Umbilical cord (tissue), 2 donors: ENCODE results near the gene RIN3. TPM values are rescaled to one million over a fixed set of nuclear protein-coding genes. Genes with fewer than 3 reads are reported as not detected.
"Not testable (repeated sequence)": the region's sequence is repeated elsewhere in the genome, so short reads cannot be mapped to it uniquely, and the experiment has no call there.

Source experiments
- DNase-seq: peaks from one replicate; pipeline ENCODE4 v3.0.0-alpha.2; 2015; ENCODE audit warnings: low spot score
- total RNA-seq: library from RNA; depleted of rRNA; stranded (reverse); fragments of >200 nt; gene quantifications from one replicate; pipeline ENCODE4 v1.2.3, GENCODE V29; 2014; ENCODE audit warnings: low replicate concordance; ENCODE audit not compliant: insufficient read depth

Gene RIN3
- total RNA-seq, 1 donor from 2014 or later = 15.2 TPM

DNA sequence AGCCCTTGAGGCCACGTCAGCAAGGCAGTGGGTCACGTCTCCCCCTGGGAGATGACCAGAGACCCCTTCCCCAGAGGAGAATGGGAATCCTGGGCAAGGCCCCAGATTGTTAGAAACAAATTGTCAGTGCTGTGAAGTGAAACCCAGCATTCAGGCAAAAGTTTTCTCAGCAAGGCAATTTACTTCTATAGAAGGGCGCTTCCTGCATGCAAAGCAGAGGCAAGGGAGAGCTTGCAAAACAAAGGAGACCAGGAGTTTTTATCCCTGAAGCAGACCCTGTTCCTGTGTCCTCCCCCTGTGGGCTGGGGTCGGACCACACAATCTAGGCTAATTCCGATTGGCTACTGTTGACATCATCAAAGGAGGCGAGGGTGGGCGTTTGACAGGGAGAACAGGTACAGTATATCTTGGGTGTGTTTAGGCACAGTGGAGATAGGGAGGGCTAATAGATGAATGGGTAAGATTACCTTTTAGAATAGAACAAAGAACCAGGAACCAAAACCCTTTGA lies 114.2 kb downstream of the RIN3 start:
- DNase-seq = no peak

DNA sequence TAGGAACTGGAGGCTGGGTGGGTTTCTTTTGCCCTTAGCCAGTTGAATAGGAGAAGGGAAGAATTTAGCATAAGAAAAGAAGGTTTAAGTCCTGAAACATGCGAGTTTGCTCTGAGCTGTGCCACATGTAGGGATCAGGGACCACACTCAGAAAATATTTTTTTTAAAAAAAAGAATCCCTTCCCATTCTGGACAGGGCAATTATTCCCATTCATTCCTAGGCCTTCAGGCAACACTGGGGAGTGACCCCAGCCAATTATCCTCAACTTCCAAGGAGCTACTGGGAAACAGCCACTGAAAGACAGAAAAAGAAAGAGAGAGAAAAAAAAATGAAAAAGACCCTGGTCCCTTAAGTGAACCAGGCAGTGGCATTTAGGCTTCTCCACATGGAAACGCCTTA lies 115.1 kb downstream of the RIN3 start:
- no peak for DNase-seq

DNA sequence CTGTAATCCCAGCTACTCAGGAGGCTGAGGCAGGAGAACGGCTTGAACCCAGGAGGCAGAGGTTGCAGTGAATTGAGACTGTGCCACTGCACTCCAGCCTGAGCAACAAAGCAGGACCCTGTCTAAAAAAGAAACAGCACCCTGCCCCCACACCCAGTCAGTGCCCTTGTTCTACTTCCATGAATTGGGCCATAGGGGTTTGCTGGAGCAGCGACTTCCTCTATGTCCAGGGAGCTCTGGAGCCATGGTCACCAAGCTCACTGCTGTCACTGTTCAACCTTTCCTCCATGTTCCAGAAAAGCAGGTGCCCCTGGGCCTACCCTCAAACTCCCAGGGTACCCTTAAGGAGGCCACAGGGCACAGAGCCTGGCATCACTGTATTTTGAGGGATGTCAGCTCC lies 116.8 kb downstream of the RIN3 start:
- DNase-seq = no peak

DNA sequence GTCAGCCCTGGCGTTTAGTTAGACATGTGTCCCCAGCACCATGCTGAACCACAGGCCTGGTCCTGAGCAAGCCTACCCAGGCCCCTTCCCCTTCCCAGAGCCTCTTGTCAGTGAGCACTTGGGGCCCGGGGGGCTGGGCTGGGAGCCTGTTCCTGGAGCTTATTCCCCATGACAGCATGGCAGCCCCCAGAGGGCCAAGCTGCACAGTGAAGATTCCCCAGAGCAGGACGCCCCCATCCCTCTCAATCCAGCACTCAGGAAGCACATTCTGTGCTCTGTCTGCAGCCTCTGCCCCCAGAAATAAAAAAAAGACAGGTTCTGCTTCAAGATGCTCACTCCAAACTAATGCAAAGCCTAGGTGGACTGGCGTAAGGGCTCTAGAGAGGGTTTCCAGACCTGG lies 117.5 kb downstream of the RIN3 start:
- DNase-seq = no peak

DNA sequence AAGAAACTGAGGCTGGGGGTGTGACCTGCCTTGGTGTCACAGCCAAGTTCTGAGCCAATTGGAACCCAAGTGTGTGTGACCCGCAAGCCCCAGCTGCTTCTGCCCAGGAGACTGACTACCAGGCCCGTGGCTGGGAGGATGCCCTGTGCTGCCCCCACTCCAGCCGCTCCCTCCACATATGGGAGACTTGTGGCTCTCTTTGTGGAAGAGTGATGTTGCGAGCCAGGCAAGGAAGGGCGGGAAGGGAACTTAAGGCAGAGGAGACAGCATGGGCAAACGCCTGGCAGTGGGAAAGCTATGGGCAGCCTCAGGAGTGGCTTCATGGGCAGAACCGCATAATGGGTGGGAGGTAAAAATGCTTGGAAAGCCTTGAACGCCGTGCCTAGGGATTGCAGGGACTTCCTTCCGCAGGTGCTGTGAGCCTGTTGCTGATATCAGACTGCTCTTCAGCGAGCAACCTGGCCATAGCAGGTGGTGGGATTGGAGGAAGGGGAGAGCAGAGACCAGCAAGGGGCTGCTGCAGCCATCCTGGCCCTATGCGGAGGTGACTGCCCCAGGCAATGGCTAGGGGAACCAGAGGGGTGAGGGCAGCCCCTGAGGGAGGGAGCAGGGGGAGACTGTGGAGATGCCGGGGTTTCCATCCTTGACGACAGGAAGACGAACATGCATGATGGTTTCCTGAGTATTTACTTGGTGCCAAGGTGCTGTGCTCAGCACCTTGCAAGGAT lies 119.1 kb downstream of the RIN3 start:
- no peak for DNase-seq

DNA sequence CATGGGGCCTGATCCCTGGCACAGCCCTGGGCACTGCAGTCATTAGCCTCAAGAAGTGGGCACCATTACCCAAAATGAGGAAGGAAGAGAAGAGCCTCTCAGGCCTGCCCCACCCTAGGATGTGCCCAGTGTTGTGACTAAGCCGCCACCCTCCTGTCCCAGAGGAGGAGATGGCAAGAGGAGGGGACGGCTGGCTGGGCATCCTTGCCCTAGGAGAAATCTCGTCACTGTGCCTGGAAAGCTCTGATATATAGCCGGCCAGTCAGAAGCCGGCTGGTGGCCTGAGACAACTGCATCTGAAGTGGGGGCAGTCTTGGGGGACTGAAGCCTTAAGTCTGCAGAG lies 119.7 kb downstream of the RIN3 start:
- DNase-seq = no peak

DNA sequence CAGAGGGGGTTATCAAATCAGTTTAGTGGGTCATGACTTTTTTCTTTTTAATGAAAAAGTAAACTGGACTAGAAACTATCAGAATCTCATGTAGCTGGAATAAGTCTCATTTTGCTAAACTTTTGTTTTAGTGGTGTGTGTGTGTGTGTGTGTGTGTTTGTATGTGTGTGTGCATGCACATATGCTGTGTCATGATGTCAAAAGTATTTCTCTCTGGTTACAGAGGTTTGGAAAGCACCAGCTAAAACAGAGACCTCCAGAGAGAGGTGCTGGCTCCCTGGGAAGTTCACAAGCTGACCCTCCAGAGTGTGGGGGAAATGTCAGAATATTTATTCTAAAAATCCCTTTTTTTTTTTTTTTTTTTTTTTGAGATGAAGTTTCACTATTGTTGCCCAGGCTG lies 120.1 kb downstream of the RIN3 start:
- DNase-seq = no peak

DNA sequence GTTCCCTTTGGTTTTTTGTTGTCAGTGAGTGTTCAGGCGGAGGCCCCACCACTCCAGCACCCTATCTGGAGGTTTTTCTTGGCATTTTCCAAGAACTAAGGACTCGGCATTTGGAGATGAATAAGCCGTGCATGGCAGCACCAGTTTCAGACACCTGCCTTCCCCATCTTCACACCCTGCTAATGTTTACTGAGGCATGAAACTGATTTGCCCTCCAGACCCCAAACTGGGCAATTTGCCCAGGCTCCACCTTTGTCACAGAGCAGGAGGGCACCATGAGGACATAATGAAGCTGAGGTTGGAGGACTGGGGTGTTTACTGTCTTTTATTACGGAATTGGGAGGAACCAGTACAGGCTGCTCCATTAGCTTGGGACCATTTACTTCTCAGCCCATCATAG lies 121.5 kb downstream of the RIN3 start:
- DNase-seq = no peak

DNA sequence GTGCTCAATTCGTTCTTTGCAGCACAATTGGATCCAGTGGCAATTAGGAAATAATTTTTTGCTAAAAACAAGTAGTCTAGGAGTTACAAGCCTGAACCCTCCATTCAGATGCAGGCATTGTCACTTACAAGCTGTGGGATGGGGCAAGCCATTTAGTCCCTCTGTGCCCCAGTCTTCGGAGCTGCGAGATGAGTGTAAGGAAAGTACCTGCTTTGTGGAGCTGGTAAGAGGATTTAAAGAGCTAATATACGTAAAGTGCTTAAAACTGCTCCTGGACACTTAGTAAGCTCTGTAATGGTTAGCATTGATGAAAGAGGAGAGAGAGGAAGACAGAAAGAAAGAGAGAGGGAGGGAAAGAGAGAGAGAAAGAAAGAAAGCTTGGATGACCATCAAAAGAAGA lies 122.3 kb downstream of the RIN3 start:
- DNase-seq = no peak

DNA sequence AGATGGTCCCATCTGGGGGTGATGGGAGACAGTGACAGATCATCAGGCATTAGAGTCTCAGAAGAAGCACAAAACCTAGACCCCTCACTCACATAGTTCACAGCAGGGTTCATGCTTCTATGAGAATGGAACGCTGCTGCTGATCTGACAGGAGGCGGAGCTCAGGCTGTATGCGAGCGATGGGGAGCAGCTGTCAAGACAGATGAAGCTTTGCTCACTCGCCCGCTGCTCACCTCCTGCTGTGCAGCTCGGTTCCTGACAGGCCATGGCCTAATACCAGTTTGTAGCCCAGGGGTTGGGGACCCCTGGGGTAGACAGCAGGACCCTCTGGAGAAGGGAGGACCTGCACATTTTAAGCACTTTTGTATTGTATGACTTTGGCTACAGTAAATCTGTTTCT lies 123.6 kb downstream of the RIN3 start:
- DNase-seq = no peak

DNA sequence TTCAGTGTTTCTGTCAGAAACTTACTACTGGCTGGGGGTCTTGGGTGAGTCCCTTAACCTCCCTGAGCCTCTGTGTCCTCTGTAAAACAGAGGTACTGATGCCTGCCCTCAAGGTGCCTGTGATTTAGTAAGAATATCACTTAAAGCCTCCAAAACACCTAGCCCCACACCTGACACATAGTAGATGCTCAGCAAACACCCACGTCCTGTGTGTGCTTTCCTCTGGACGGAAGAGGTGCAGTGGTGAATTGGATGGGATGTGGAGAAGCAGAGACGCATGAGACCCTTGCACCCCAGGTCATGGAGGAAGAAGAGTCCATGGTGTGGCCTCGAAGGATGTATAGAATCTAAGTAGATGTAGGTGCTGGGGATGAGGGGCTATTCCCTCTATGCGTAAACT lies 124.3 kb downstream of the RIN3 start:
- DNase-seq = no peak

DNA sequence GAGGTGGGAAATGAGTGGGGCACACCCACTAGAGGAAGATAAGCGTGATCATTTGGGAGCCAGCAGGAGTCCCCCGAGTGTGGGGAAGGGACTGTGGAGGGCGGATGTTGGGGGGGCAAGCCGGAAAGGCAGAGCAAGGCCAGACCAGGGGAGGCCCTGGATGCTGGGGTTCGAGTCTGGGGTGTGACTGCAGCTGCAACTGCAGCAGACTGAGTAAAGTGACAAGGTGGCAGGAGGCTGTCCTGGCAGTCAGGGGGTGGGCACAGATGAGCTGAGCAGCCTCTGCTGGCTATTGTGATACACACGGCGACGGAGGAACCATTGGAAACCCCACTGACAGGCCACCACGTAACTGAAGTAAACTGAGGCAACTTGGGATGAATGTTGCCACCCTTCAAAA lies 124.7 kb downstream of the RIN3 start:
- DNase-seq = no peak

DNA sequence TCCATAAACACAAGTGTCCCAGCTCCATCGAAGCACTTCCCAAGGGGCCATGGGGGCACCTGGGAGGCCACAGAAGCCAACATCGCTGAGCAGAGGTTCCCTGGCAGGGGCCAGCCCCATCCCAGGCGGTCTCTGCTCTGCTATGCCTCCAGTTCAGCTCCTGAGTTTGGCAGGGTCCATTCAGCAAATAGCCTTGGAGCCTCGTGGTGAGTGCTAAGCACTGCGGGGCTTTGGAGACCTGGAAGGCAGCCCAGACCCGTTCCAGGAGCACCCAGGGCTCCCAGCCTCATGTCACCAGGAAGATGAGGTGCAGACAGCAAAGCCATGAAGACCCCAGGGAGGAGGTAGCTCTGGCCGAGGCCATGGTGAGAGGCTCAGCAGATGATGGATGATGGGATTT lies 125.3 kb downstream of the RIN3 start:
- peak; percentile 34 for DNase-seq

DNA sequence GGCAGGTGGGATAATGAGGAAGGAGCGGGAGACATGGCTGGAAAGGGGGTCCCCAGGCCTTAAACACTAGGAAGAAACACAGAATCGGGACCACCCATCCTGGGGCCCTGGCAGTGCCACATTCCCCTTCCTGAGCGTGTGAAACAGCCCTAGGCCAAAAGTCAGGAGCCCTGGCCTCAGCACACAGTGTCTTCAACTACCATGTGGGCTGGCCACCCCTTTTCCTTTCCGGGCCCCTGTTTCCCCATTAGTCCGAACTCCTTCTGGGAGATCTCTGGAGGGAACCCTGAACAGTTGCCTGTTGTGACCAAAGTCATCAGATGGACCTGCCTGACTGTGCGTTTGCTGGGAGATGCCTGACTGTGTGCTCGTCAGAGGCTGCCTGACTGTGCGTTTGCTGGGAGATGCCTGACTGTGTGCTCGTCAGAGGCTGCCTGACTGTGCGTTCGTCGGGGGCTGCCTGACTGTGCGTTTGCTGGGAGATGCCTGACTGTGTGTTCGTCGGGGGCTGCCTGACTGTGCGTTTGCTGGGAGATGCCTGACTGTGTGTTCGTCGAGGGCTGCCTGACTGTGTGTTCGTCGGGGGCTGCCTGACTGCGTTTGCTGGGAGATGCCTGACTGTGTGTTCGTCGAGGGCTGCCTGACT lies 126.0 kb downstream of the RIN3 start:
- DNase-seq = not testable (repeated sequence)

DNA sequence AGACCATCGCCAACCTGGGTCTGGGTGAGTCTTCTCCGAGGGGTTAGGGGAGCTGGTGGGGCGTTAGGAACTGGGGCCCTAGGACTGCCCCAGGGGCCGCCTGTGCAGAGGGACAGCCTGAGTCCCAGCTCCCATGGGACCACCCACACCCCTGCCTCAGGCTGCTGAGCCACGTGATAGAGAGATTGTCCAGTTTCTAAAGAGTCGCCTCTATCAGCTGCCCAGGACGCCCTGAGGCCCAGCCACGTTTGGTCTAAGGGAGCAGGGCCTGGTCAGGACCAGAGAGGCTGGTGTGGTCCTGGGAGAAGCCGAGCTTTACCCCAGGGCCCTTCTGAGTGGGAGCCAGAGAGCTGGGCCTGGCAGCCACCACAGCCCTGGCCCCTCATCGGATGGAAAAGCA lies 127.7 kb downstream of the RIN3 start:
- DNase-seq = no peak

DNA sequence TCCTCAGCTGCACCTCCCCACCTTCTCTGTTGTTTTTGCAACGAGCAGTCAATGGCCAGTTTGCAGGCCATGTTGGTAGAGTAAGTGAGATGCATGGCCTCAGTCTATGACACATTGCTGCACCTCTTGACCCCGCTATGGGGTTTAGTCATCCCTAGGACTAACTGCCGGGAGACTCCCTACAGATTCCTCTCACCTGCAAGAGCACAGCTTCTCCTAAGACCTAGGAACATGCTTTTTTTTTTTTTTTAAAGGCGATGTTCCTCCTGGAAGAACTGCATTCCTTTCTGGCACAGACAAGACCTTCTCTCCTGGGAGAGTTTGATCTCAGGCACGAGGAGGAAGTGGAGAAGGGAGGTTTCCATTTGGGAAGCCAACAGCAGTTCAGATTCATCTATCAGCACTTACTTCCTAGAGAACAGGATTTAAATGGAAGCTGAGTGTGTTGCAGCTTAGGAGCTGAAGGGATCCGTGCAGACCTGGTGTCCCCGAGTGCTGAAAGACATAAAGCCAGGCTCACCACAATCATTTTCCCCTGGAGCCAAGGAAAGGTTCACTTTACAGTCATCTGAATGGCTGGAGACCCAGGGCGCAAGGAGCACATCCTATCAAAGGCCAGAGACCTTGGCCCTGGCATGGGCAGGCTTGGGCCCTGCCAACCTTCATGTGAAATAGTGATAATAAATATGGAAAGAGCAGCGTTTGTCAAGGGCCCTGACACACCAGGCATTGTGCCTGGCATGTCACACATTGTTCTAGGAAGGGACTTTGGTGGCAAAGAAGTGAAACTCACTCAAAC lies 130.8 kb downstream of the RIN3 start:
- no peak for DNase-seq

DNA sequence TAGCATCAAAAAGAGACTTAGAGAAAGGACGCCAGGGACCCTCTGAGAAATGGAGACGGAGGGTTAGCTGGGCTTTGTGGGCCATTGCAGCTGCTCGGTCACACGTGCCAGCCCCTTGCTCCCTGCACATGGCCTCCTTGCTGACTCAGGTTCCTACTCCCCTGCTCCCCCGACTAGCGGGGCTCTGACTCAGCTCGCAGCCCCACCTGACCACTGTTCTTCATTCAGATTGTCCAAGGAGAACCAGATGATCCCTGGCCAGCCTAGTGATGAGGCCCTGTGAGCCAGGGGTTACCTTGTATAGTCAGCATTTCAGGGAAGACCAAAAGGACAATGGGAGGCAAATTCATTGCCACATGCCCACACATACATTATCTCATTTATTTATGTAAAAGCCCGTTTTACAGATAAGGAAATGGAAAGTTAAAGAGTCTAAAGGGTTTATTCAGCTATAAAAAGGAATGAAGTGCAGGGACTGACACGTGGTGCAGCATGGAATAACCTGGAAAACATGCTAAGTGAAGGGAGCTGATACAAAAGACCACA lies 131.5 kb downstream of the RIN3 start:
- DNase-seq = no peak

DNA sequence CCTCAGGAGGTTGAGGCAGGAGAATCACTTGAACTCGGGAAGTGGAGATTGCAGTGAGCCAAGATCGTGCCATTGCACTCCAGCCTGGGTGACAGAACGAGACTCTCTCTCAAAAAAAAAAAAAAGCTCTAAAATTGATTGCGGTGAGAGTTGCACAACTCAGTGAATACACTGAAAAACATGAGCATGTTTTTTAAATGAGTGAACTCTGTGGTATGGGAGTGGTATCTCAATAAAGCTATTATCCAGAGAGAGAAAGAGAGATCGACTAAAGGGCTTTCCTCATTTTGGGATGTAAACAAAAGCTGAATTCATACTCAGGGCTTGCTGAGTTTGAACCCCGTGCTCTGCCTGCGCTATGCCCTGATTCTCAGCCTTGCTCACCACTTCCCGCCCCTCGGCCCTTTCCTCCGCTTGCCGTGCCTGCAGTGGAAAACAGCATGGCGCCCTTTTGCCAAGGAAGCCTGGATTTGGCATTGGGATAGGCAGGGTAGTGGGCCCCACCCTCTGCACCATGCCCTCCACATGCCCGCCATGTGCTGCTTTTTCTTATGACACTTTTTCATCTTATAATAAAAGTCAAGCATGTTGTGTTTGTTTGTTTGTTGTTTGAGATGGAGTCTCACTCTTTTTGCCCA lies 132.4 kb downstream of the RIN3 start:
- DNase-seq = no peak

DNA sequence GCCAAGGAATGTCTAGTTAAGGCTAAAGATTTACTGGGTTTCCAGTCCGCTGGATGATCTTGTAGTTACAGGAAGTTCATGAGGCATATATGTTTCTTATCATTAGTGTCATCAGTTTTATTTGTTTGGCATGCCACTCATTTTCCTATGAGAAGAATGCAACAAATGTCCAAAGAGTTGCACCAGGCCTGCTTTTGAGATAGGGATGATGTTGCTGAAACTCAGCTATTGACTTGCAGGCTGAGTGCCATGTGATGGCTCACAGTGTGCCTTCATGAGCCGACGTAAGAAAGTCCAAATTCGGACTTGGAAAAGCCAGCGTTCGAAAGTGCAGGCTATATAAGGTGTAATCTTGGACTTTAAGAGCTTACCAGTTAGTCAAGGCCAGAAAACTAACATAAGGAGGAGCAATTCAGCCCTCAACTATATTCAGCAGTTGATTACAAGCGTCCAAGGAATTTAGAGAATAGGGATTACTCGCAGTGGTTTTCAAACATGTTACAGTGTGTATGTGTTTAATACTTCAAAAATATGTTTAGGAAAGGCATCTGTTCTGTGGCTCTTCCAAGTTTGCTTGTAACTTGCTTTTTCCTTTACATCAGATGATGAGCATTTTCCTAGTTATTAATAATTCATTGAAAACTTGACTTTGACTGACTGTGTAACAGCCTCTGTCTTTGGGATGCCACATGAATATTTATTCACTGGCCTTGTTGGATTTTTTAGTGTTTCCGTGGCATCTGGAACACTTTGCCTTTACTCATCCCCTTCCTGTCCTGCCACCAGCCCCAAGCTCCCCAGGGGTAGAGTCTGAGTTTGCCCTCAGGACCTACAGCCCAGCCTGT lies 133.6 kb downstream of the RIN3 start:
- peak; percentile 94 for DNase-seq

DNA sequence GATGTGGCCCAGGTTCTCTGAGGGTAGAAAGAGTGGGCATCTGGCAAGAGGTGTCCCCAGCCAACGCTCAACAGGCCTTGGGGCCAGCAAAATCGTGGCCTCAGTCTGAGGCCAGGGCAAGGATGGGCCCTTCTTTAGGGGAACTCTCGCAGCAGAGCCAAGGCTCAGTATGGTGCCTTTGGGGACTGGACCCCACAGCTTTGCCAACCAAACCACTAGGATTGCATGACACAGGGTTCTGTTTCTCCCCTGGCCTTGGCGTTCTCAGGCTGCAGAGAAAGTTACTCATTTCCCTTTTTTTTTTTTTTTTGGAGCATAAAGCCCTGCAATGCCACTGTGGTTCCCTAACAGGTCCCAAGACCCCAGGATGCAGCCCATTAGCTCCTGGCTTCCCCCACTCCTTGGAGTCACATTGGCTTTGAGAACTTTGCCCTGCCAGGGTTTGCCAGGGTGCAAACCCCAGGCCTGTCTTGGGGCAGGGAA lies 134.3 kb downstream of the RIN3 start:
- DNase-seq = no peak

DNA sequence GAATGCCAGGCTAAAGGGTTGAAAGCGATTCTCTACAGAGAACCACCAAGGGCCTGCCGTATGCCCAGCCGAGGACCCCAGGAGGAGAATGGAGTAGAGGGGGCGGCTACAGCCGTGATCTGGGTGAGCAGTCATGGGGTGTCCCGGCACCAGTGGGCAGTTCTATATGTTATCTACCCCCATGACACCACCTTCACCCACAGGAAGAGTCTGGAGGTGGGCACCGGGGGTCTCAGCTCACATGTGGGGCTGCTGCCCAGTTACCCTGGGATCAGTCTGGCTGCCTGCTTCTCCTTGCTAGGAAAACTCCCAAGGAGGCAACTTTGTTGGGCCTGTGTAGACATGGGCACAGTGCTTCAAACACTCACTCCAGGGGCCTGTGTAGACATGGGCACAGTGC lies 135.5 kb downstream of the RIN3 start:
- no peak for DNase-seq
